Hematopoietic multipotent progenitor cell treated with erythropoietin and hydrocortisone succinate and interleukin-3 and kit ligand, for 6 days (in vitro differentiated cells): Measurements from ENCODE around the gene CD300E.
"Not testable (repeated sequence)": the region's sequence is repeated elsewhere in the genome, so short reads cannot be mapped to it uniquely, and the experiment has no call there.

Source experiments
- DNase-seq: peaks from one replicate; pipeline ENCODE4 v3.0.0-alpha.2; 2015

Gene CD300E

GRCh38 chr17:74623693-74624093 is at the start of gene CD300E:
CD300E (minus strand) TSS chr17:74623738; CDS start chr17:74623621, 117 bp downstream.
- no peak for DNase-seq

DNA sequence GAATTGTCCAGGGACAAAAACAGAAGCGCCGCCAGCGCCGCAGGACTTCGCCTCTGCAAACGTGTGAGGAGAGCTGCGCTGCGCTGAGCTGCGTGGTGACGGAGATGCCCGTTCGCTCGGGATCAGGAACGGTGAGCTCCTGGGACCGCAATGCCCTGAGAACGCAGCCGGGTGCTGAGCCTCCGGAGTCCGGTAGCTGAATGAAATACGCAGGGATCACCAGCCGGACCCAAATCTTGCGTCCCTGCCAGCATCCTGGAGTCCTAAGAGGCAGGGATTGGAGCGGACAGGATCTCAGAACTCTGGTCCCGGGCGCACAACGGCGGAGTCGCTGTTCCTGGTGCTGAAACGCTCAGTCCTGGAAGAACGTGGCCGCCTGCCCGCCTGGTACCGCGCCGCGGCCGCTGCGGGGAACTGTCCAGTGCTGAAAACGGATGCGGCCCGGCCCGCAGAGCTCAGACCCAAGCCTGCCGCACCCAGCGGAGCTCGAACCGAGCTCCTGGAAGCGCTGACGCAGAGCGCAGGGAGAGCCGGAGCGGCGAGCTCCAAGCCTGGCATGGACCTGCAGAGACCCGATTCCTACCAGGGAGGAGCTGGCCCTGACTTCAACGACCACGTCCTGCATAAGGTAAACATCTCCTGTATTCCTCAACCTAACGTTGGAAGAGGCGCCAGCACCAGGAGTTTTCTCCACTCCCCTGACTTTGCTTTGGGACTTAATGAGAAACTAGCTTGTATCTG is 47.7 kb upstream of the CD300E start:
- DNase-seq, result peak; percentile 90

- no peak for DNase-seq
These were observed 46.8 kb upstream of the CD300E start for GRCh38 chr17:74670329-74670728.

GRCh38 chr17:74663561-74663960 is 40.0 kb upstream of the CD300E start:
- no peak for DNase-seq

- DNase-seq, result no peak
These were observed 36.4 kb upstream of the CD300E start for GRCh38 chr17:74659889-74660288.

DNA sequence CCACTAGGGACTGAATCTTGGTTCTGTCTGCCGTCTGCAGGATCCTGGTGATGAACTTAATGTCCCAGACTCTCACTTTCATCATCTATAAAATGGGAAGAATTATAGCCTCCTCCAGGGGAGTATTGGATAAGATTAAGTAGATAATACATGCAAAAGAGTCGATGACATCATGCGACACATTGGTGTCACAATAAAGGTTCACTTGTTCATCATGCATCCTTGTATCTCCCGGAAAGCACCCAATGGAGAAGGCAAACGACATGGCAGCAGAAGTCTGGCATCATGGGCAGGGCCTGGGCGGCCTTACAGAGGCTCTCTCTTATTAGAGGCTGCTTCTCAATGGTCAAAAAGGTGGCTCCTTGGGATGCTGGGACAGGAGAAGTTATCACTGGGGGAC is 35.1 kb upstream of the CD300E start:
- no peak for DNase-seq

GRCh38 chr17:74654742-74655141 is 31.2 kb upstream of the CD300E start:
- DNase-seq, result no peak

DNA sequence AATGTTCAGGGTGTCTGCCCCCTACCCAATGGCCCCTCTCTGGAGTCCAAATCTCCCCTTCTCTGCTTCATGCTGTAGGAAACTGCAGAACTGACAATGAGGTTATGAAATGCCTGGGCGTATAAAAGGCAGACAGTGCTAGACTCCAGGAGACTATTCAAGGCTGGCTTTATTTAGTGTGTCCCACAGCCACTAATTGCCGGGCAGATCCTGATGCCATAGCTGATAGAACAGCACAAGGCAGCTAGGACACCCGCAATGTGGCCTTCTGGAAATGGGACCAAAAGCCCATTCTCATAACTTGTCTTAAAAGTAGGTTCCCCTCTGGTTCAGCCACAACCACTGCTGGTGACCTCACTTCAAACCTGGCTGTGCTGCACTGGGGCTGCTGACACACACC is 28.5 kb upstream of the CD300E start:
- DNase-seq, result no peak

GRCh38 chr17:74649909-74650308 is 26.4 kb upstream of the CD300E start:
- DNase-seq, result no peak

DNA sequence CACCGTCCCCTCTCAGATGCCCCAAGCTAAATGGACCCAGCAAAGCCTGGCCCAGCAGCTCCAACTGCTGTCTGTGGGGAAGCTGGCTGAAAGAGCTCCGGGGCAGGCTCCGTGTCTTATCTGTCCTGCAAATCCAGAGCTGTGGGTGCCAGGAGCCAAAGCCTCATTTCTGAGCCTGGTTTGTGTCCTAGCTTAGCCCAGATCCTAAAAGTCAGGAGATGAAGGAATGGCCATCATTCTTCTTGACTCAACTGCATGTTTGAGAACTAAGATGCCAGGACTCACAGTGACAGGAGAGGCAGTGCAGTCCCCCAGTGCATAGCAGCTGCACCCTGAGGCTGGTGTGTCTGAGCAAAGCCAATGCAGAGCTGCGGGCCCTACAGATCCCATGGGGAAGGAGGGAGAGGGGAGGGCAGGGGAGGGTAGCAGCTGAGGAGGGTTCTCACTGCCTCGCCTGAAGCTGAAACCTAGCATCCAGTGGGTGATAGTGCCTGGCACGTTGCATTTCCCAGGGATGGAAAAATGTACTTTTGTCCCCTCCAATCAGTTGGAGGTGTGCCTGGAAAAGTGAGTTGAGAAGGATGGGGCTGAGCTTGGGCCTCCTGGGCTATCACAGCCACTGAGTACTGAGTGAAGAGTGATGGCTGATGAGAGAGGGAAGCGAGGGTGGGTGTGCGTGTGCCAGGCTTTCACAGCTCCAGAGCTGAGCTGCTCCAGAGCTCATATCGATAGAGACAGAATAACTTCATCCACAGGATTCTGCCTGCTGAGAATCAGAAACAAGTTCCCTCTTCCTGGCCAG is 24.5 kb upstream of the CD300E start:
- no peak for DNase-seq

DNA sequence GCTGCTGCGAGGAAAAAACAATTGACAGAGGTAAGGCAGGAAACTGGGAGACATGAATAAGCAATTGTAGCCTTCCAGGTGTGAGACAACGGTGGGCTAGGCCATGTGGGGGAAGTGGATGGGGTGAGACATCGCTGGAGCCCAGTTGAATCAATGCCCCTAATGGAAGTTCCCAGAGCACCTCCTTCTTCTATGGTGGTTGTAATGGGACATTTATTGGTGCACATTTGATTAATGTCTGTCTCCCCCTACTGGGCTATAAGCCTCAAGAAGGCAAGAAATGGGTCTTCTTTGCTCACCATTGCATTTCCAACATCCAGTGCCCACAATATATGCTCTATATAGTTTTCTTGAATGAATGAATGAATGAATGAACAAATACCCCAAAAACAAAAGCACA is 22.7 kb upstream of the CD300E start:
- DNase-seq, result peak; percentile 78

- DNase-seq, result no peak
These were observed 21.5 kb upstream of the CD300E start for GRCh38 chr17:74645010-74645409.

DNA sequence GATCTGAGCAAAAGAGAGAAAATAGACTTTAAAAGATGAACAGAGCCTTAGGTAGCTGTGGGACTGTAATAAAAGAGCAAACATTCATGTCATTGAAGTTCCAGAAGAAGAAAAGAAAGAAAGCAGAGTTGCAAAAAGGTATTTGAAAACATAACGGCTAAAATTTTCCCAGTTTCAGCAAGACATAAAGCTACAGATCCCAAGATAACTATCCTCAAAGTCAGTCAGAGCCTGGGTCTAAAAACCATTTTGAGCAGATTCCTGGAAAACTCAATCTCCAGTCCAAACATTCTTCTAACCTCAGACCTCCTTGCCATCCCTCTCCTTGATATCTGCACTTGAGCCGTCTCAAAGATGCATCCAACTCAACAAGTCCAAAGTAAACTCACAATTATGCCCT is 20.9 kb upstream of the CD300E start:
- no peak for DNase-seq

DNA sequence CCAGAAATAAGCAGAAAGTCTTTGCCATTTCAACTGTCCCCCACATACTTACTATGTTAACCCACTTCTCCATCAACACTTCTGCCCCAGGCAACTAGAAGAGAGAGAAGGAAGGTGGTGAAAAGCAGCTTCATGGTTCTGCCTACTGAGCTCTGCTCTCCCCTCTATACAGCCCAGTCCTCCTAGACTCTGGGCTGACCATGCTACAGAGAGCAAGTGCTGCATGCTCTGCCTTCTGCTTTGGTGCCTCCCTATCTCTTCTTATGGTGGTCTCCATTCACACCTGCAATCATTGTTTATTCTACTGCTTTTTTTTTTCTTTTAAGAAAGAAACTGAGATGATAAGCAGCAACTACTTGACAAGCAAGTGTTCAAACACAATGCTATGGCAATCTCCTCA is 20.3 kb upstream of the CD300E start:
- no peak for DNase-seq

- DNase-seq, result no peak
These were observed 19.5 kb upstream of the CD300E start for GRCh38 chr17:74642995-74643394.

DNA sequence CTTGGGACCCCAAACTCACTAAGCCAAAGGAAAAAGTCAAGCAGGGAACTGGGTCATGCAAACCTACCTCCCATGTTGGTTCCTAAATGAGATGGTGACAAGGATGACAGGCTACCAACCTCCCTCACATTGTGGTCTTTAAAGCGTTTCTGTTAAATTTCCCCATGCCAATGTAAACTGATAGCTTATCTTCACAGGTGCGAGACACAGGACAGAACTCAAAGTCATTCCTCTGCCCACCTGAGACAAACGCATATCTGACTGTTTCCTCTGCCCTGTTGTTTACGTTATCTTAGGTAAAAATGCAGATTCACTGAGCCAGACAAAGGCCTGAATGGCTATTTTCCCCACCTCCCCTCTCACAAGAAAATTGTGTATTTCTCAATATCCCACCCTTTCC is 19.0 kb upstream of the CD300E start:
- no peak for DNase-seq

GRCh38 chr17:74641958-74642298 is 18.4 kb upstream of the CD300E start:
- DNase-seq, result no peak

GRCh38 chr17:74641224-74641957 is 17.9 kb upstream of the CD300E start:
- peak; percentile 41 for DNase-seq

- DNase-seq, result peak; percentile 53
These were observed 16.2 kb upstream of the CD300E start for GRCh38 chr17:74639704-74640151.

DNA sequence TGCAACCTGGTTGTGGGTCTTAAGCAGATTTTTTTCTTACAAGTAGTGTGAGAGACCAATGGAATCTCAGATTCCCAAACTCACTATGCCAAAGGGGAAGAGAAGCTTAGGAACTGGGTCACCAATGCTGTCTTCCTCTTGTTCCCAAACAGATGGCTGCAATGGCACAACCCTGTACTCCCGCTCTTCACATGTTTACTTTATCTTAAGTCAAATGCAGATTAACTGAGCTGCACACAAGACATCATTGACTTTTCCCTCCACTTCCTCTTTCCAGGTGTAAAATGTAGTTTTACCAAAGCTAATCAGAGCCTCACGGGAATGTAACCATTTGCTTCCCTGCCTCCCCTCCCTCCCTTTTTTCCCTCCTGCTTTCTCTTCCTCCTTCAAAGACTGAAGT is 14.4 kb upstream of the CD300E start:
- no peak for DNase-seq

GRCh38 chr17:74637265-74637664 is 13.7 kb upstream of the CD300E start:
- peak; percentile 16 for DNase-seq

DNA sequence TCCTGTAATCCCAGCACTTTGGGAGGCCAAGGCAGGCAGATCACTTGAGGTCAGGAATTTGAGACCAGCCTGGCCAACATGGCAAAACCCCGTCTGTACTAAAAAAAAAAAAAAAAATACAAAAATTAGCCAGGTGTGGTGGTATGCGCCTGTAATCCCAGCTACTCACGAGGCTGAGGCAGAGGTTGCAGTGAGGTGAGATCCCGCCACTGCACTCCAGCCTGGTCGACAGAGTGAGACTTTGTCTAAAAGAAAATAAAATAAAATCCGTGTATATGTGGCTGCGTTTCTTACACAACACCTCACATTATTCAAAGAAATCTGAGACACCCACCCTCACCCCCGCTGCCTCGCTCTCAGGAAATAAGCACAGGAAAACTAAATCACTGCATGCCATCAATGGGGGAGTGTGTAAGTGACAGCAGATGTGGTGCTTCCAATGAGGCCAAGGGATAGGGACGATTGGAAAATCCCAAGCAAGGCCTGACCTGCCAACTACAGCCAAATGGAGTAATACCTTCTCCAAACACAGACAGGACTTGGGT is 13.1 kb upstream of the CD300E start:
- DNase-seq, result not testable (repeated sequence)

DNA sequence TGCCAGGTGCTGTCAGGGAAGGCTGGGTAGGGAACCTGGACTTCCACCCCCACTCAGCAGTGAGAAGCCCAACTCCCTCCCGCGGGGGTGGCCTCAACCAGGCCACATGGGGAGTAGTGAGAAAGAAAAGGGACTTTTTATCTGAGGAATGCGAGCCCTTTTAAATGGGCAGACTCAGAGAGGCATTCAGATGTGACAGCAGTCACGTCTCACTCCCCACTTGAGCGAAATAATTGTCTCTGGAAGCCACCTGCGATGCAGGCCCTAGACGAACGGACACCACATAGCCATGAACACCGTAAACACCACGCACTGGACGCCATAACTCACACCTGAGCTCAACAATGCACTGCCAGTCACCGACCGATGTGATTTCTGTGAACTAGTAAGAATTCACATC is 11.9 kb upstream of the CD300E start:
- DNase-seq, result no peak
